Astrocyte of the cerebellum (primary cell): Measurements from ENCODE around the gene TRPV6.

ENCODE experiments used
- DNase-seq: peaks from one replicate; pipeline ENCODE4 v3.0.0-alpha.2; 2011; ENCODE audit warnings: low read depth
- H3K4me3 ChIP-seq: 2 replicates; pipeline ENCODE4 v1.5.1; 2011; ENCODE audit warnings: mild to moderate bottlenecking, low read depth, low read length, moderate library complexity
- CTCF ChIP-seq: IDR thresholded peaks from 2 replicates; pipeline ENCODE4 v1.5.1; 2012; ENCODE audit warnings: low read length, low read depth, moderate library complexity, mild to moderate bottlenecking; ENCODE audit errors: missing control alignments
- in situ Hi-C: cut with HindIII; loops from 2 replicates; pipeline ENCODE4 v1.10.0; 2017; ENCODE audit warnings: low sequenced_read_pairs

The TRPV6 gene

GRCh38 chr7:142871260-142872105 is 14.1 kb downstream of the TRPV6 start:
- no peak overlapping the region for H3K4me3 ChIP-seq
- DNase-seq, result no peak
- in situ Hi-C loops, result no loop called here
- no peak for TF ChIP-seq CTCF

- TF ChIP-seq CTCF, result no peak
- in situ Hi-C loops, result no loop called here
These were observed 14.8 kb downstream of the TRPV6 start for GRCh38 chr7:142870566-142871259.

GRCh38 chr7:142870147-142870559 is 15.4 kb downstream of the TRPV6 start:
- no peak for TF ChIP-seq CTCF
- in situ Hi-C loops, result no loop called here
- H3K4me3 ChIP-seq, result no peak overlapping the region
- no peak for DNase-seq

More at GRCh38 chr7:142870566-142871259, 14.8 kb downstream of the TRPV6 start:
- no peak for DNase-seq
- no peak overlapping the region for H3K4me3 ChIP-seq

GRCh38 chr7:142869434-142869833 is 16.1 kb downstream of the TRPV6 start:
- TF ChIP-seq CTCF, result no peak
- H3K4me3 ChIP-seq, result no peak overlapping the region
- in situ Hi-C loops, result no loop called here
- no peak for DNase-seq

- H3K4me3 ChIP-seq, result no peak overlapping the region
- in situ Hi-C loops, result no loop called here
- DNase-seq, result no peak
- TF ChIP-seq CTCF, result no peak
These were observed 16.5 kb downstream of the TRPV6 start for GRCh38 chr7:142868986-142869415.

GRCh38 chr7:142868188-142868985 is 17.2 kb downstream of the TRPV6 start:
- no peak overlapping the region for H3K4me3 ChIP-seq
- in situ Hi-C loops, result no loop called here
- DNase-seq, result no peak
- TF ChIP-seq CTCF, result no peak
